Mesenteric fat pad (tissue), 1 donor: ENCODE data around the gene C5orf34. TPM values are rescaled to one million over a fixed set of nuclear protein-coding genes. Genes with fewer than 3 reads are reported as not detected.
"Not testable (repeated sequence)": the region's sequence is repeated elsewhere in the genome, so short reads cannot be mapped to it uniquely, and the experiment has no call there.

ENCODE experiments used
- DNase-seq: peaks from one replicate; pipeline ENCODE4 v3.0.0-alpha.2; 2020; ENCODE audit warnings: low spot score
- total RNA-seq: library from RNA; stranded (reverse); fragmentation: NEBNext Ultra II Directional; extraction: Animal tissue kit (Norgen Biotek cat#: 25700); gene quantifications from one replicate; pipeline ENCODE4 v1.2.1, GENCODE V29; 2021
- donor health status: DM: yes; HTN: yes; CAD: no.

C5orf34 gene
- total RNA-seq, 1 donor from 2014 or later, result 1.2 TPM

- no peak for DNase-seq
Measured at GRCh38 chr5:43520615-43521014, 5.7 kb upstream of the C5orf34 start.

- DNase-seq, result no peak
Measured at GRCh38 chr5:43515678-43516048, 715 bp upstream of the C5orf34 start.

- DNase-seq, result no peak
Measured at GRCh38 chr5:43514471-43514815, 505 bp downstream of the C5orf34 start.

GRCh38 chr5:43514025-43514424, 923 bp downstream of the C5orf34 start:
- DNase-seq, result no peak

GRCh38 chr5:43511062-43511461, 3.9 kb downstream of the C5orf34 start:
- not testable (repeated sequence) for DNase-seq

- DNase-seq, result no peak
Measured at GRCh38 chr5:43498581-43498980, 16.4 kb downstream of the C5orf34 start.

GRCh38 chr5:43497311-43498104, 17.4 kb downstream of the C5orf34 start:
- DNase-seq, result no peak

GRCh38 chr5:43491326-43491725, 23.6 kb downstream of the C5orf34 start:
- DNase-seq, result no peak

GRCh38 chr5:43486353-43486752, 28.6 kb downstream of the C5orf34 start:
- DNase-seq, result no peak

GRCh38 chr5:43485406-43485805, 29.5 kb downstream of the C5orf34 start:
- DNase-seq, result no peak

GRCh38 chr5:43484106-43484849, 30.7 kb downstream of the C5orf34 start:
- peak; percentile 95 for DNase-seq

- peak; percentile 96 for DNase-seq
Measured at GRCh38 chr5:43483298-43484105, 31.4 kb downstream of the C5orf34 start, which contains the start of gene TMEM267. TMEM267 (minus strand) TSS chr5:43483865; CDS start chr5:43453969, 29,896 bp downstream.

GRCh38 chr5:43482490-43483297, 32.3 kb downstream of the C5orf34 start:
- no peak for DNase-seq

- no peak for DNase-seq
Measured at GRCh38 chr5:43469671-43470391, 45.1 kb downstream of the C5orf34 start.

GRCh38 chr5:43467100-43467499, 47.8 kb downstream of the C5orf34 start:
- no peak for DNase-seq

GRCh38 chr5:43465455-43465854, 49.5 kb downstream of the C5orf34 start:
- not testable (repeated sequence) for DNase-seq

- no peak for DNase-seq
Measured at GRCh38 chr5:43461066-43461465, 53.9 kb downstream of the C5orf34 start.

GRCh38 chr5:43456556-43456955, 58.4 kb downstream of the C5orf34 start:
- no peak for DNase-seq

- DNase-seq, result not testable (repeated sequence)
Measured at GRCh38 chr5:43441575-43441974, 73.4 kb downstream of the C5orf34 start.

GRCh38 chr5:43437062-43437660, 77.8 kb downstream of the C5orf34 start:
- no peak for DNase-seq
